Measurements from ENCODE around the gene RPS6KL1.

Gene RPS6KL1

DNA sequence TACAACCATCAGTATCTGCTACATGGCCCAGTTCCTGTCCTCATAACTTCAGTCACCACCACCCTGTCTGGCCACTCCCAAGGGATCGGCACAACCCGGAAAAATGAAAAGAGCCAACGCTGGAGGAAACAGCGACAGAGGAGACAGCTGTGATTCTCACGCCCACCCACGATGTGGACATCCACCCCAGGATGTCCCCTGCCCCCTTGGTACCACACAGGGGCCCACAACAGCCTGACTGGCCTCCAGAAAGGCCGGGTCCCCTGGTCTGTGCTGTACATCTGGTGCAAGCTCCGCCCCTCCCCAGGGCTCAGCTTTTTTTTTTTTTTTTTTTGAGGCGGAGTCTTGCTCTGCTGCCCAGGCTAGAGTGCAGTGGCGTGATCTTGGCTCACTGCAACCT is 12.5 kb downstream of the RPS6KL1 start:
- H3K27me3 ChIP-seq (replicated peaks; ENCODE audit: insufficient read depth, low read length), result no peaks in the 10 kb centered on the region
- no peaks in the 10 kb centered on the region for H3K9me3 ChIP-seq (replicated peaks; ENCODE audit: insufficient read depth, low read length)
- no peaks in the 10 kb centered on the region for H3K36me3 ChIP-seq (replicated peaks; ENCODE audit: insufficient read depth, low read length)
- no peak overlapping the region for H3K4me2 ChIP-seq (ENCODE audit: low read depth, low read length)
- H2AFZ ChIP-seq (ENCODE audit: low read length), result no peak overlapping the region
- H3F3A ChIP-seq (ENCODE audit: insufficient read depth, low read length), result no peaks in the 10 kb centered on the region
- no peaks in the 10 kb centered on the region for H3K4me1 ChIP-seq (ENCODE audit: low read length)
- no peaks in the 10 kb centered on the region for H3K79me2 ChIP-seq (ENCODE audit: low read length)
- H3K9me2 ChIP-seq (replicated peaks; ENCODE audit: insufficient read depth, low read length), result no peaks in the 10 kb centered on the region
- TF ChIP-seq EZH2 (optimal IDR thresholded peaks at IDR 0.05; ENCODE audit: low read depth, low read length) (no peak), EZH2phosphoT487 (IDR thresholded peaks at IDR 0.05; ENCODE audit: low read length) (no peak)
- TF ChIP-seq, protein P1, sequence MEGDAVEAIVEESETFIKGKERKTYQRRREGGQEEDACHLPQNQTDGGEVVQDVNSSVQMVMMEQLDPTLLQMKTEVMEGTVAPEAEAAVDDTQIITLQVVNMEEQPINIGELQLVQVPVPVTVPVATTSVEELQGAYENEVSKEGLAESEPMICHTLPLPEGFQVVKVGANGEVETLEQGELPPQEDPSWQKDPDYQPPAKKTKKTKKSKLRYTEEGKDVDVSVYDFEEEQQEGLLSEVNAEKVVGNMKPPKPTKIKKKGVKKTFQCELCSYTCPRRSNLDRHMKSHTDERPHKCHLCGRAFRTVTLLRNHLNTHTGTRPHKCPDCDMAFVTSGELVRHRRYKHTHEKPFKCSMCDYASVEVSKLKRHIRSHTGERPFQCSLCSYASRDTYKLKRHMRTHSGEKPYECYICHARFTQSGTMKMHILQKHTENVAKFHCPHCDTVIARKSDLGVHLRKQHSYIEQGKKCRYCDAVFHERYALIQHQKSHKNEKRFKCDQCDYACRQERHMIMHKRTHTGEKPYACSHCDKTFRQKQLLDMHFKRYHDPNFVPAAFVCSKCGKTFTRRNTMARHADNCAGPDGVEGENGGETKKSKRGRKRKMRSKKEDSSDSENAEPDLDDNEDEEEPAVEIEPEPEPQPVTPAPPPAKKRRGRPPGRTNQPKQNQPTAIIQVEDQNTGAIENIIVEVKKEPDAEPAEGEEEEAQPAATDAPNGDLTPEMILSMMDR (IDR thresholded peaks at IDR 0.05; ENCODE audit: low read length), result no peak
- no peak overlapping the region for H3K27ac ChIP-seq (ENCODE audit: low read length)
- H3K9ac ChIP-seq (ENCODE audit: low read length), result no peak overlapping the region
- H4K20me1 ChIP-seq (ENCODE audit: insufficient read depth, low read length), result no peaks in the 10 kb centered on the region
- no peak for DNase-seq
- no peak overlapping the region for H3K4me3 ChIP-seq (ENCODE audit: low read length)

DNA sequence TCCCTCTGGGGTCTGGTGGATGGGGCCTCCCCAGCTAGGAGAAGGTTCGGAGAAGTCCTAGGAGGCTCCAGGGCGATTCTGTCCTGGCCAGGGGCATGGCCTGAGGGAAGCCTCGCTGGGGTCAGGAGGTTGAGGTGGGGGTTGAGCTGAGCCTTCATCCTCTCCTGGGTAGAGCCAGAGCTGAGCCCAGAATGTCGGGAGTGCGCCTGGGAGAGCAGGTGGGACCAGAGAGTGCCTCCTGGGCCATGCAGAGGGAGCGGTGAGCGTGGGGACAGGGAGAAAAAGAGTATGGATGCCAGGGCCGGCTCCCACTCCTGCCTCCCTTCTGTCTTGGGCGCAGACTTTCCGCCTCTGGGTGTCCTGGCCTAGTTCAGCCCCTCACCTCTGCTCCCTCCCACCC is 13.1 kb downstream of the RPS6KL1 start:
- H3K79me2 ChIP-seq (ENCODE audit: low read length), result no peaks in the 10 kb centered on the region
- no peaks in the 10 kb centered on the region for H3K36me3 ChIP-seq (replicated peaks; ENCODE audit: insufficient read depth, low read length)
- no peak for DNase-seq
- H3K9me2 ChIP-seq (replicated peaks; ENCODE audit: insufficient read depth, low read length), result no peaks in the 10 kb centered on the region
- TF ChIP-seq, protein P1 (IDR thresholded peaks at IDR 0.05; ENCODE audit: low read length), result no peak
- no peak for TF ChIP-seq EZH2phosphoT487 (IDR thresholded peaks at IDR 0.05; ENCODE audit: low read length)
- no peak for TF ChIP-seq EZH2 (optimal IDR thresholded peaks at IDR 0.05; ENCODE audit: low read depth, low read length)
- no peaks in the 10 kb centered on the region for H4K20me1 ChIP-seq (ENCODE audit: insufficient read depth, low read length)
- no peaks in the 10 kb centered on the region for H3K9me3 ChIP-seq (replicated peaks; ENCODE audit: insufficient read depth, low read length)
- H3K27me3 ChIP-seq (replicated peaks; ENCODE audit: insufficient read depth, low read length), result no peaks in the 10 kb centered on the region
- H3K27ac ChIP-seq (ENCODE audit: low read length), result no peak overlapping the region
- no peak overlapping the region for H3K9ac ChIP-seq (ENCODE audit: low read length)
- no peaks in the 10 kb centered on the region for H3F3A ChIP-seq (ENCODE audit: insufficient read depth, low read length)
- no peaks in the 10 kb centered on the region for H3K4me1 ChIP-seq (ENCODE audit: low read length)
- no peak overlapping the region for H3K4me3 ChIP-seq (ENCODE audit: low read length)
- no peak overlapping the region for H2AFZ ChIP-seq (ENCODE audit: low read length)
- H3K4me2 ChIP-seq (ENCODE audit: low read depth, low read length), result no peak overlapping the region

DNA sequence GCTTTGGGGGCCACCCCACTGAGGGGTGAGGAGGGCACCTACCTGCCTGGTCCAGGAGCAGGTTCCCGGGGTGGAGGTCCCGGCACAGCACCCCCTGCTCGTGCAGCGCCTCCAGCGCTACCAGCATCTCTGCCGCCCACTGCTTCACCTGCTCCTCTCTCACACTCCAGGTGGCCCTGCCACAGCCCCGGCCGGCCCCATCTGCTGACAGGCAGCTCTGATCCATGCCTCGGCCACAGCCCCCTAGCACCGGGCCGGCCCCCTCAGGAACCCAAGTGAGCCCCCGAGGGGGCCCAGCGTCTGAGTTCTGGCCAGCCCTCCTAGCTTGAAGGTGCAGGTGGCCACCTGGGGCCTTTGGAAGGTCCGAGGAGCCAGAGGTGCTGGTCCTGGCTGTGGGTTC is 13.6 kb downstream of the RPS6KL1 start:
- Histone ChIP-seq H3F3A (ENCODE audit: insufficient read depth, low read length) (no peaks in the 10 kb centered on the region), H3K9ac (ENCODE audit: low read length) (no peak overlapping the region), H3K27me3 (replicated peaks; ENCODE audit: insufficient read depth, low read length) (no peaks in the 10 kb centered on the region), H3K27ac (ENCODE audit: low read length) (no peak overlapping the region), H4K20me1 (ENCODE audit: insufficient read depth, low read length) (no peaks in the 10 kb centered on the region), H2AFZ (ENCODE audit: low read length) (no peak overlapping the region), H3K4me2 (ENCODE audit: low read depth, low read length) (no peak overlapping the region), H3K4me1 (ENCODE audit: low read length) (no peaks in the 10 kb centered on the region), H3K4me3 (ENCODE audit: low read length) (no peak overlapping the region), H3K79me2 (ENCODE audit: low read length) (no peaks in the 10 kb centered on the region), H3K36me3 (replicated peaks; ENCODE audit: insufficient read depth, low read length) (no peaks in the 10 kb centered on the region), H3K9me3 (replicated peaks; ENCODE audit: insufficient read depth, low read length) (no peaks in the 10 kb centered on the region), H3K9me2 (replicated peaks; ENCODE audit: insufficient read depth, low read length) (no peaks in the 10 kb centered on the region)
- TF ChIP-seq, protein P1 (IDR thresholded peaks at IDR 0.05; ENCODE audit: low read length), result no peak
- TF ChIP-seq EZH2phosphoT487 (IDR thresholded peaks at IDR 0.05; ENCODE audit: low read length), result no peak
- DNase-seq, result no peak
